ENCODE data around the gene OCA2.

The OCA2 gene

DNA sequence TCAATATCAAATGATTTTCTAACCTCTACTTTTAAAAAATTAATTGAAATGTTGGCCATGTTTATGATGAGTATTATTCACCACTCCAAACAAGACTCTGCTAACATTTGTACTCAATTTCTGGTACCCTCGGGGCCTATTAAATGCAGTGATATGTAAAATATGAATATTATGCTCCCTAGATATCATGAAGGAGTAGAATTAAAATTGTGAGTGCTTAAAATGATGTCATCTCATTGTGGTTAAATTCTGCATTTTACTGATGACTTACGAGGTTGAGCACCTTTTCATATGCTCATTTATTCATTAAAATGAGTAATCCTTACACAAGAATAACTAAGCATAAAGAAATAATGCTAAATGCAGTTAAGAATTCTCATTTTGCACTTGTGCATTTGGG is 159.9 kb downstream of the OCA2 start:
- no peak for DNase-seq (ENCODE audit: low read depth)

DNA sequence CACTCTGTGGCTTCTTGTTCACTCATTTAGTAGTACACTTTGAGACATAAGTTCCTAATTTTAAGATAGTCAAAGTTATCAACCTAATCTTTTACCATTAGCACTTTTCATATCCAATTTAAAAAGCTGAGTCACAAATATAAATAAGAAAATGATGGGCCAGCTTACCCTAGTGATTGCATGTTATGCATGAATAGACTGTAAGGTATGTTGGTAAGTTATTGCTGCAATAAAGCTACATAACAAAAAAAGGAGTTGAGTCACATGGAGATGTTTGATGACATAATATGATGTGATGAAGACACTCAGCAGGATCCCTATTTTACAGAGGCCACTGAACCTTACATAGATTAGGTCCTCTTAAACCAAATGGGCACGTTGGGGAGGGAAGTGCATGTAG is 161.3 kb downstream of the OCA2 start:
- DNase-seq (ENCODE audit: low read depth) = no peak

GRCh38 chr15:27936164-27936563 is 163.0 kb downstream of the OCA2 start:
- DNase-seq (ENCODE audit: low read depth) = no peak

DNA sequence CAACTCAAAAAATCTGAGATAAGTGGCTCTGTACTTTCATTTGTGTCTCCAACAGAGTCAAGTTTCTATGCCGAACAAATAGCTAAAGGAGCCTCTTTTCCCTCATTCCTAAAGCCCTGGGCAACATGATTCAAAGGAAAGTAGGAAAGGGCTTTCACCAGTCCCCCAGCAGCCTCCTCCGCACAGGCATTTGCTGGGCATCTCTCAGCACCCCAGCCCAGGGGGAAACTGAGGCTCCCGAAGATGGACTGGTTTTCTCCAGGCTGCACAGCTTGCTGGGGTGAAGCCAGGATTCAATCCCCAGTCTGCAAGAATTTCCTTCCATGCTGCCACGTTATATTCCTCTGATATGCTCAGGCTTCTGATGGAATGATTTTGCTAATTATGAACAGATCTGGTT is 163.8 kb downstream of the OCA2 start:
- DNase-seq (ENCODE audit: low read depth) = no peak

GRCh38 chr15:27934782-27935181 is 164.3 kb downstream of the OCA2 start:
- no peak for DNase-seq (ENCODE audit: low read depth)

- no peak for DNase-seq (ENCODE audit: low read depth)
Measured at GRCh38 chr15:27933562-27933961, 165.6 kb downstream of the OCA2 start.

- no peak for DNase-seq (ENCODE audit: low read depth)
Measured at GRCh38 chr15:27932600-27932999, 166.5 kb downstream of the OCA2 start.

- no peak for DNase-seq (ENCODE audit: low read depth)
Measured at GRCh38 chr15:27928386-27928785, 170.7 kb downstream of the OCA2 start.

DNA sequence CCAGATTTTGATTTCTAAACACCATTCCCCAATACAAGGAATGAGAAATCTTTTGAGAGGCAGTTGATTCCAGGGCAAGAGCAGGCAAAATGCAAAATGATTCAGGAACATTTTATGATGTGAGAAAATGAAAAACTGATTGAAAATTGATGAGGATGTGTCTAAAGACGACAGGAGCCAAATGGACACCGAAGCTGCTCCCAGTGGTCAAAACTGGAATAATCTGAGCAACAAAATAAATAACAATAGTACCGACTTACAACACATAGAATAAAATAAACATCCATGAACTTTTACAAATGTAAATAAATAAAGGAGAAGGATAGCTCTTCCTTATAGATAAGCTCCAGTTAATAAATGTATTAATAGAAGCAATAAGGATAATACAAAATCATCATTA is 186.8 kb downstream of the OCA2 start:
- DNase-seq (ENCODE audit: low read depth) = no peak

DNA sequence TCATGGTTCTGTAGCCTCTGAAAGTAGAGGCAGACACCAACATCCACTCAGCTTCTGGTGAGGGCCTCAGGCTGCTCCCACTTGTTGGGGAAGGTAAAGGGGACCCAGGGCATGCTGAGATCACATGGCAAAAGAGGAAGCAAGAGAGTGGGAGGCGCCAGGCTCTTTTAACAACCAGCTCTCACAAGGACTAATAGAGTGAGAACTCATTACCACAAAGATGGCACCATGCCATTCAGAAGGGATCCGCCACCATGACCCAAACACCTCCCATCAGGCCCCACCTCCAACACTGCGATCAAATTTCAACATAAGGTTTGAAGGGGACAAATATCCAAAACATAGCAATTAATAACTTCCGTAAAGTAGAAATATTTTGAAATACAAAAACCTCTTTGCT is 192.3 kb downstream of the OCA2 start:
- DNase-seq (ENCODE audit: low read depth) = no peak

GRCh38 chr15:27903405-27903804 is 195.7 kb downstream of the OCA2 start:
- no peak for DNase-seq (ENCODE audit: low read depth)

DNA sequence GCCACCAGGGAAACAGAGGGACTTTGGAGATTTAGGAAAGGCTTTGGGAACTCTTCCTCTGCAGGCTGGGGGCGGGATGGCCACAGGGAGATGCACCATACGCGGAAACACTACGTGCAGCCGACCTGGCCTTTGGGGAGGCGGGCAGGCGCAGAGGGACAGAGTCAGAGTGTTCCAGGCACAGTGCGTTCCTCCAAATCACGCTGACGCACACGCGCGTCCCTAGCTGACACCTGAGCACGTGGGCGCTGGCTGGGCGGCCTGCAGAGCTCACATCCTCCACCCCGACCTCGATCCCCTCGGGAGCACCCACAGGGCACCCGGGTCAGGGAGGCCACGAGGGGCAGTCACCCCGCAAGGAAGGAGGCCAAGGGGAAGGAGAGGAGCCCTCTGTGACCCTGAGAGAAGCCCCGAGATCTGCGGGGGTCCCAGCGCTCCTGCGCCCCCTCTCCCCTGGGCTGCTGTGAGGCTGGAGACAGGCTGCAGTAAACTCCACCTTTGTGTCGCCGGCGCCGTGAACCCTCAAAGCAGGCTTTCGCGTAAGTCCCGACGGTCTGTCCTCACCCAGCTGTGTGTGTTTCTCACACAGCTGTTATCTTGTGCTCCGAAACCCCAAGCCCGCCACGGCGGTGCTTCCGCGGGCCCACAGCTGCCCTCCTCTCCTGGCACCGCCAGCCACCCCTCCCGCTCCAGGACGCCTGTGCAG is 196.3 kb downstream of the OCA2 start:
- no peak for DNase-seq (ENCODE audit: low read depth)

DNA sequence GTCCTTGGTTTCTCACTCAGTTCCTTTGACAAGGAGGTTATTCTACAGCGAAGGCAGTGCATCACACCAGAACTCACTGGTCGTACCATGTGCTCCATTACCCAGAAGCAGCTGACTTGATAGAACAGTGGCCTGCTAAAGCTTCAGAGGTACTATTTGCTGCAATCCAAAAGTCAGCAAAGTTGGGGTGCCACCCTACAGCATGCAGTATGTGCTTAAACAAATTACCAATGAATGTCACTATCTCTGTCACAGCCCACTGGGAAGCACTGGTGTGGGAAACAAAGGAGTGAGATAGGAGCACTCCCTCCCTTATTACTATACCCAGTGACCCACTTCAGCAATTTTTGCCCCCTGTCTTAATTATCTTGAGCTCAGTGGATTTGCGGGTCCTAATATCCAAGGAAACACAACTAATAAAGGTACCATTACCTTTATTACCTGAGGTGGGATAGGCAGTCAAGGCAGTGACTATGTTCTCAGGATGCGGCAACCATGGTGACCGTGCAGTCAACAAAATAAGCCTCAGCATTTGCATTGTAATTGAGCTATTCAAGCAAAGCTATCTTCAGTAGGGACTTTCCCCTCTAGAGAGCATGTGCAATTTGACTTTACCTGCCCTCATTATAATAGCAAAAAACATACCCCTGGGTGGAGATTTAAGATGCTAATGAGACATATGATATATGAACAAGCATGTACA is 199.4 kb downstream of the OCA2 start:
- DNase-seq (ENCODE audit: low read depth) = no peak

DNA sequence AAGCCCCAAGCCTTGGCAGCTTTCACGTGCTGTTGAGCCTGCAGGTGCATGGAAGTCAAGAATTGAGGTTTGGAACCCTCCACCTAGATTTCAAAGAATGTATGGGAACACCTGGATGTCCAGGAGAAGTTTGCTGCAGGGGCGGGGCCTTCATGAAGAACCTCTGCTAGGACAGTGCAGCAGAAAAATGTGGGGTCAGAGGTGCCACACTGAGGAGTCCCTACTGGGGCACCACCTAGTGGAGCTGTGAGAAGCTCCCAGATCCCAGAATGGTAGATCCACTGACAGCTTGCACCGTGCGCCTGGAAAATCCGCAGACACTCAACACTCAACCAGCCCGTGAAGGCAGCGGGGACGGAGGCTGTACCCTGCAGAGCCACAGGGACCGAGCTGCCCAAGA is 201.6 kb downstream of the OCA2 start:
- DNase-seq (ENCODE audit: low read depth) = no peak

DNA sequence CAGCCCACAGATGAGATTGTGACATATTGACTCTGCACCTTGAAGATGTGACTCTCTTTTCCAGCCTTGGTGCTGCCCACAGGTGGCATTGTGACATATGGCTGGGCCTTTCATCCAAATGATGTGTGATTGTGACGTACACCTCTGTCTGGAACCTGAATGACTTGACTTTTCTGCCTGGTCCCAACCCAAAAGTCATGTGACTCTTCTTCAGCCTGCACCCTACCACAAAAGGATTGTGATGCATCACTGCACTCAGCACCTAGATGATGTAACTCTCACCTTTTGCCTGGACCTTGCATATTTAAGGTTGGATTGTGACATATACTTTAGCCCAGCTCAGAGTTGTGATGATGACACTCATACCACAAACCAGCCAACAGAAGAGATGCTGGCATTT is 204.5 kb downstream of the OCA2 start:
- no peak for DNase-seq (ENCODE audit: low read depth)

- no peak for DNase-seq (ENCODE audit: low read depth)
Measured at GRCh38 chr15:27889258-27889657, 209.9 kb downstream of the OCA2 start.

DNA sequence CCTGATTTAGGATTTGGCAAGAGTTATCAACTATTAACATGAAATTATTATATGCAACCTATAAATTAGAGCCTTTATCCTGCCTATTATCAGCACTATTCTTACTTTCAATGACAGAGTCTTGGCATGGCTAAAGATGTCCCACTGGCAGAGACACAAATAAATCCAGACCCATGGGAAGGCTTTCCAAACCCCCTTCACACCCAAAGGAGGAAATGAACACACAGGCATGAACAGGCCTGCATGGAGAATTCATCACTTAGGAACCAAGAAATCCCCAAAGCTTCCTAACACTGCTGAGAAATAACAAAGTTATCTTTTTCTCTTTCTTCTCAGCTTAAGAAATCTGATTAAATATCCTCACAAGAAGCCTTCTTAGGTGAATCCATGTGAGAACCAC is 213.9 kb downstream of the OCA2 start:
- DNase-seq (ENCODE audit: low read depth) = no peak

GRCh38 chr15:27884726-27885125 is 214.4 kb downstream of the OCA2 start:
- DNase-seq (ENCODE audit: low read depth) = no peak

GRCh38 chr15:27878841-27879240 is 220.3 kb downstream of the OCA2 start:
- no peak for DNase-seq (ENCODE audit: low read depth)

DNA sequence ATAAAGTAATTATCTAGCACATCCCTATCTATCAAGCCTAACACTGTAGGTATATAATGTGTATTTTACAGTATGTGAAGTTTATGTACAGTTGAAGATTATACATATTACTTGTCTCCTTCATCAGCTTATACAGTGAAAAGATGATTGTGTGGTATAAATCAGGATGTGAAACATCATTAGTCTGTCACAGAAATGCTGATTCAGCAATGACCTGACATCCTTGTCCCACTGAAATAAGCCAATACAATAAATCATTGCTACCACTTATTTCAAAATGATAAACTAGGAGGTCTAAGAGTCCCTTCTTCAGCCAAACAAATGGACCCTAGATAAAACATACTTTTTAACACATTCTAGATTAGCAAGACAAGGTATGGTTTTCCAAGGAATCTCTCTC is 225.3 kb downstream of the OCA2 start:
- no peak for DNase-seq (ENCODE audit: low read depth)

DNA sequence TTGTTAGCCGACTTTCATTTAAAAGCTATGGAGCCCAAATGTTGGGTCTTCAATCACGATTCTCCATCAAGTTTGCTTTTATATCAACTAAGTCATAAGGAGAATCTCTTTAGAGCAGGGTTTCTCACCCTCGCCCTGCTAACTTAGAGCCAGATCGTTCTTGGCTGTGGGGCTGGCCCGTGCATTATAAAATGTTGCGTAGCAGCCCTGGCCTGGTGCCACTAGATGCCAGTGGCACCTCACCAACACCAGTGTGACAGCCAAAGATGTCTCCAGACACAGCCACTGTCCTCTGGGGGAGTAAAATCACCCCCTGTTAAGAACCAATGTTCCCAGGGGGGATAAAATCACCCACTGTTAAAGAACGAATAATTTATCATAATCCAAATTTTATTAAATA is 226.1 kb downstream of the OCA2 start:
- no peak for DNase-seq (ENCODE audit: low read depth)

DNA sequence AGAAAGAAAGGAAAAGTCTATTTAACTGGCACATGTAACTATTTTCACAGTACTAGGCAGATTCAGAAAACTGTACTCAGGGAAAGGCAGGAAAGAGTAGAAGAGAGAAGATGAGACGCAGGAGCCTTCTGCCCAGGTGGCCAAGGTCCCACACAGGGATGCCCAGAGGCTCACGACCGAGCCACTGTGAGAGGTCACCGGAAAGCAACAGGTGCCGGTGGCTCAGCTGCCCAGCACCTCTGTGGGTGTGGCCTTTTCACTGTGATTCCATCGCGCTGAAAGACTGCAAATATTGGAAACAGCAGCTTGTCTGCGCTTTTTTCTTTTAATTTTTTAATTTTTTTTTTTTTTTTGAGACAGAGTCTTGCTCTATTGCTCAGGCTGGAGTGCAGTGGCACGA is 226.8 kb downstream of the OCA2 start:
- no peak for DNase-seq (ENCODE audit: low read depth)

- DNase-seq (ENCODE audit: low read depth) = no peak
Measured at GRCh38 chr15:27871902-27872260, 227.2 kb downstream of the OCA2 start.
